Endothelial cell of umbilical vein (primary cell): Measurements from ENCODE around the gene AFDN.

Source experiments
- EZH2 ChIP-seq: IDR thresholded peaks from 2 replicates; pipeline ENCODE4 v1.6.1; 2012; ENCODE audit warnings: borderline replicate concordance, low read depth, mild to moderate bottlenecking, moderate library complexity, low read length, inconsistent platforms; ENCODE audit not compliant: severe bottlenecking
- FOS ChIP-seq: IDR thresholded peaks from 2 replicates; pipeline ENCODE4 v1.6.1; 2011; ENCODE audit warnings: mild to moderate bottlenecking, low read length, moderate library complexity, borderline replicate concordance; ENCODE audit not compliant: insufficient read depth
- JUN ChIP-seq: IDR thresholded peaks from 2 replicates; pipeline ENCODE4 v1.6.1; 2011; ENCODE audit warnings: borderline replicate concordance, low read depth; ENCODE audit not compliant: insufficient read length, insufficient read depth
- MYC ChIP-seq: IDR thresholded peaks from one replicate; pipeline ENCODE4 v1.6.1; 2011; ENCODE audit warnings: mild to moderate bottlenecking, low read depth, low read length
- POLR2A ChIP-seq: IDR thresholded peaks from 2 replicates; pipeline ENCODE4 v1.6.1; 2012; ENCODE audit warnings: low read depth, mild to moderate bottlenecking, control low read depth, low read length
- POLR2AphosphoS5 ChIP-seq: IDR thresholded peaks from 2 replicates; pipeline ENCODE4 v1.6.1; 2012; ENCODE audit warnings: low read depth, mild to moderate bottlenecking, control low read depth, low read length, moderate library complexity; ENCODE audit not compliant: insufficient read depth
- TF ChIP-seq, protein P1 (sequence below): IDR thresholded peaks from 2 replicates; pipeline ENCODE4 v1.6.1; 2011; ENCODE audit not compliant: insufficient read depth, insufficient read length
- TF ChIP-seq, protein P2 (sequence below), 2 donors: IDR thresholded peaks; 1 replicate in 1 of 2; 2 replicates in 1 of 2; pipeline ENCODE4 v1.5.1; 2011; ENCODE audit warnings: low read length in 2 of 2, mild to moderate bottlenecking in 2 of 2, moderate library complexity in 2 of 2, control low read depth in 1 of 2, inconsistent platforms in 1 of 2, low read depth in 1 of 2; ENCODE audit not compliant: insufficient read depth in 1 of 2; ENCODE audit errors: extremely low read depth in 1 of 2

DNA sequence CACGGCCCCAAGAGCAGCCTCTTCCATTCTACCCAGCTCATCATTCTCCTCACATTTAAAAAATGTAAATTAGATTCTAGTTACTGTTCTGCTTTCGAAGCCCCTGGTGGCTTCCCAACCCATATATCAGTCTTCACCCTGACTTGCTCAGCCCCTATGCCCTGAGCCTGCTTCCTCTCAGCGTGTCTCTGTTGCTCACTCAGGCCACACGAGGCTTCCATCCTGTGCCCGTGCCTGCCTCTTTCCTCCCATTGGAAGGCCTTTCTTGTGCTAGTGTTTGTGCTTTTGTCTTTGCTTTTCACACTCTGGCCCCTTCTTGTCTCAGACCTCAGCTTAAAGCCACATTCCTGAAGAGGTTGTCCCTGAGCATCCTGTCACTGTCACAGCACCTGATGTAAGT lies 78.1 kb downstream of the AFDN start:
- TF ChIP-seq FOS (no peak), MYC (no peak), POLR2AphosphoS5 (no peak), EZH2 (no peak), POLR2A (no peak), JUN (no peak)
- TF ChIP-seq, protein P1, sequence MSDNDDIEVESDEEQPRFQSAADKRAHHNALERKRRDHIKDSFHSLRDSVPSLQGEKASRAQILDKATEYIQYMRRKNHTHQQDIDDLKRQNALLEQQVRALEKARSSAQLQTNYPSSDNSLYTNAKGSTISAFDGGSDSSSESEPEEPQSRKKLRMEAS, result no peak
- TF ChIP-seq, protein P2, sequence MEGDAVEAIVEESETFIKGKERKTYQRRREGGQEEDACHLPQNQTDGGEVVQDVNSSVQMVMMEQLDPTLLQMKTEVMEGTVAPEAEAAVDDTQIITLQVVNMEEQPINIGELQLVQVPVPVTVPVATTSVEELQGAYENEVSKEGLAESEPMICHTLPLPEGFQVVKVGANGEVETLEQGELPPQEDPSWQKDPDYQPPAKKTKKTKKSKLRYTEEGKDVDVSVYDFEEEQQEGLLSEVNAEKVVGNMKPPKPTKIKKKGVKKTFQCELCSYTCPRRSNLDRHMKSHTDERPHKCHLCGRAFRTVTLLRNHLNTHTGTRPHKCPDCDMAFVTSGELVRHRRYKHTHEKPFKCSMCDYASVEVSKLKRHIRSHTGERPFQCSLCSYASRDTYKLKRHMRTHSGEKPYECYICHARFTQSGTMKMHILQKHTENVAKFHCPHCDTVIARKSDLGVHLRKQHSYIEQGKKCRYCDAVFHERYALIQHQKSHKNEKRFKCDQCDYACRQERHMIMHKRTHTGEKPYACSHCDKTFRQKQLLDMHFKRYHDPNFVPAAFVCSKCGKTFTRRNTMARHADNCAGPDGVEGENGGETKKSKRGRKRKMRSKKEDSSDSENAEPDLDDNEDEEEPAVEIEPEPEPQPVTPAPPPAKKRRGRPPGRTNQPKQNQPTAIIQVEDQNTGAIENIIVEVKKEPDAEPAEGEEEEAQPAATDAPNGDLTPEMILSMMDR (IDR thresholded peaks at IDR 0.05; ENCODE audit: extremely low read depth in 1 of 2, insufficient read depth in 1 of 2, low read depth in 1 of 2, low read length in 2 of 2), result no peak
